ENCODE results near the gene ADAM22. TPM values are rescaled to one million over a fixed set of nuclear protein-coding genes. Genes with fewer than 3 reads are reported as not detected.

Gene ADAM22
- total and polyA plus RNA-seq, 8 donors = 2.6 to 25.3 (median 17.0) TPM

- H3K36me3 ChIP-seq = no peaks in the 10 kb centered on the region
- no peak overlapping the region for H3K4me3 ChIP-seq
- peaks cover 0 to 11% of the 10 kb centered on the region in 2 donors for H3K4me1 ChIP-seq
- DNase-seq (peak in 2 of 4 donors; percentile 67 to 76), ATAC-seq (peak; percentile 89)
- no peaks in the 10 kb centered on the region for H3K9me3 ChIP-seq
- H3K27ac ChIP-seq = no peak overlapping the region
- intact Hi-C loops (cut with DNase I) = no loop called here
- H3K27me3 ChIP-seq = no peaks in the 10 kb centered on the region
- TF ChIP-seq CTCF (IDR thresholded peaks at IDR 0.05) = no peak
Observed at GRCh38 chr7:88226886-88227516, 292.9 kb downstream of the ADAM22 start.

GRCh38 chr7:88229302-88229995 is 295.4 kb downstream of the ADAM22 start:
- H3K36me3 ChIP-seq = no peaks in the 10 kb centered on the region
- no peaks in the 10 kb centered on the region for H3K27me3 ChIP-seq
- DNase-seq = no peak
- no peak overlapping the region for H3K27ac ChIP-seq
- H3K4me1 ChIP-seq = peaks cover 0 to 8% of the 10 kb centered on the region in 2 donors
- no peak for ATAC-seq
- no peak overlapping the region for H3K4me3 ChIP-seq
- TF ChIP-seq CTCF (IDR thresholded peaks at IDR 0.05) = no peak
- H3K9me3 ChIP-seq = no peaks in the 10 kb centered on the region
- intact Hi-C loops (cut with DNase I) = no loop called here

- no peak overlapping the region for H3K4me3 ChIP-seq
- no peak overlapping the region for H3K27ac ChIP-seq
Observed at GRCh38 chr7:88230646-88231045, 296.6 kb downstream of the ADAM22 start.

GRCh38 chr7:88233828-88234227 is 299.8 kb downstream of the ADAM22 start:
- H3K4me1 ChIP-seq = no peaks in the 10 kb centered on the region
- H3K27me3 ChIP-seq = no peaks in the 10 kb centered on the region
- H3K36me3 ChIP-seq = no peaks in the 10 kb centered on the region
- no peak for TF ChIP-seq CTCF (IDR thresholded peaks at IDR 0.05)
- DNase-seq (no peak), ATAC-seq (peak; percentile 33)
- intact Hi-C loops (cut with DNase I) = no loop called here
- H3K9me3 ChIP-seq = no peaks in the 10 kb centered on the region
- H3K27ac ChIP-seq = no peak overlapping the region
- H3K4me3 ChIP-seq = no peak overlapping the region

More at GRCh38 chr7:88230646-88231045, 296.6 kb downstream of the ADAM22 start:
- no peaks in the 10 kb centered on the region for H3K9me3 ChIP-seq
- peaks cover 0 to 8% of the 10 kb centered on the region in 2 donors for H3K4me1 ChIP-seq
- no peak for ATAC-seq
- no peak for DNase-seq
- H3K36me3 ChIP-seq = no peaks in the 10 kb centered on the region
- H3K27me3 ChIP-seq = no peaks in the 10 kb centered on the region
- TF ChIP-seq CTCF (IDR thresholded peaks at IDR 0.05) = no peak
- intact Hi-C loops (cut with DNase I) = no loop called here

- DNase-seq = no peak
- TF ChIP-seq CTCF (IDR thresholded peaks at IDR 0.05) = no peak
- H3K27me3 ChIP-seq = no peaks in the 10 kb centered on the region
- no peak for ATAC-seq
- intact Hi-C loops (cut with DNase I) = loop anchor here in 1 of 2 donors (5.0 kb wide), 1 partner anchor 122 kb away; no protein-coding TSS in a partner anchor
- H3K4me1 ChIP-seq = peaks cover 0 to 3% of the 10 kb centered on the region in 2 donors
- no peak overlapping the region for H3K4me3 ChIP-seq
- no peak overlapping the region for H3K27ac ChIP-seq
- H3K9me3 ChIP-seq = no peaks in the 10 kb centered on the region
- no peaks in the 10 kb centered on the region for H3K36me3 ChIP-seq
Observed at GRCh38 chr7:88239852-88240251, 305.8 kb downstream of the ADAM22 start.

Measured in left lung (tissue), 10 donors.